Activated CD4-positive, alpha-beta T cell treated with anti-CD3 and anti-CD28 coated beads for 1 hour (primary cell): ENCODE results near the gene KLHL3.

Experiments
- DNase-seq: peaks from one replicate; pipeline ENCODE4 v3.0.0-alpha.2; 2020

The KLHL3 gene

GRCh38 chr5:137570070-137570469, 165.8 kb downstream of the KLHL3 start:
- DNase-seq = no peak
